Measurements from ENCODE around the gene CRIM1. TPM values are rescaled to one million over a fixed set of nuclear protein-coding genes. Genes with fewer than 3 reads are reported as not detected.
A peak's percentile ranks its signal among the peaks of the same experiment; 100 is the strongest.

Gene CRIM1
- total and polyA plus RNA-seq, 7 experiments from 2014 or later = 0.10 to 7.1 (median 0.92) TPM

DNA sequence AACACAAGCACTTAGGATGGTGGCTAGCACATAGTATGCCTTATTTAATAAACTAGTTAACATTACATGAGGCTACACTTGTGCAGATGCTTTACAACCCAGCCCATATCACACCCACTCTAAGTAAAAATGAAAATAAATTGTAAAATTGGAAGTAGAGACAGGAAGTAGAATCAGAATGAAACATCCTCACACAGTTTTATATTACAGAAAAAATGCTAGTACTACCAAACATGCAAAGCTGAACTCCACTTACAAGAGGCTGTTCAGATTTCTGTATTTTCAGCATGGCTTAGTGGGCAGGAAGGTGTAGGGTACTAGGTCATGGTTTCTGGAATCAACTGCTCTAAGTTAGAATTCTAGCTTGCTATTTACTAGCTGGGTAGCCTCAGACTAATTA is 18.2 kb upstream of the CRIM1 start:
- ChIA-PET POLR2A (no interaction called here), CTCF (no interaction called here)
- no peaks in the 10 kb centered on the region for H3K9me3 ChIP-seq (ENCODE audit: control insufficient read depth in 2 of 3, low read length in 3 of 3)
- H3K4me1 ChIP-seq (ENCODE audit: control insufficient read depth in 2 of 2, insufficient read depth in 2 of 2, low read length in 2 of 2) = no peaks in the 10 kb centered on the region
- DNase-seq (no peak), ATAC-seq (no peak)
- Mint-ChIP-seq H3K9me3 (no peaks in the 10 kb centered on the region), H3K36me3 (no peaks in the 10 kb centered on the region), H3K27ac (no peak overlapping the region), H3K4me1 (peaks cover 0 to 14% (median 6%) of the 10 kb centered on the region in 7 donors), H3K27me3 (peaks cover 0 to 7% (median 5%) of the 10 kb centered on the region in 5 donors), H3K4me3 (peak overlapping the region in 1 of 10 donors; percentile 12)
- no peak overlapping the region for H3K27ac ChIP-seq (ENCODE audit: low read depth, low read length)
- no peaks in the 10 kb centered on the region for H3K27me3 ChIP-seq (ENCODE audit: control insufficient read depth in 2 of 2, insufficient read depth in 2 of 2, low read length in 2 of 2)
- no peaks in the 10 kb centered on the region for H3K36me3 ChIP-seq (ENCODE audit: control insufficient read depth in 2 of 3, insufficient read depth in 3 of 3, low read length in 3 of 3)
- H3K4me3 ChIP-seq (ENCODE audit: low read length) = no peak overlapping the region
- intact Hi-C loops (cut with micrococcal nuclease) = no loop called here

DNA sequence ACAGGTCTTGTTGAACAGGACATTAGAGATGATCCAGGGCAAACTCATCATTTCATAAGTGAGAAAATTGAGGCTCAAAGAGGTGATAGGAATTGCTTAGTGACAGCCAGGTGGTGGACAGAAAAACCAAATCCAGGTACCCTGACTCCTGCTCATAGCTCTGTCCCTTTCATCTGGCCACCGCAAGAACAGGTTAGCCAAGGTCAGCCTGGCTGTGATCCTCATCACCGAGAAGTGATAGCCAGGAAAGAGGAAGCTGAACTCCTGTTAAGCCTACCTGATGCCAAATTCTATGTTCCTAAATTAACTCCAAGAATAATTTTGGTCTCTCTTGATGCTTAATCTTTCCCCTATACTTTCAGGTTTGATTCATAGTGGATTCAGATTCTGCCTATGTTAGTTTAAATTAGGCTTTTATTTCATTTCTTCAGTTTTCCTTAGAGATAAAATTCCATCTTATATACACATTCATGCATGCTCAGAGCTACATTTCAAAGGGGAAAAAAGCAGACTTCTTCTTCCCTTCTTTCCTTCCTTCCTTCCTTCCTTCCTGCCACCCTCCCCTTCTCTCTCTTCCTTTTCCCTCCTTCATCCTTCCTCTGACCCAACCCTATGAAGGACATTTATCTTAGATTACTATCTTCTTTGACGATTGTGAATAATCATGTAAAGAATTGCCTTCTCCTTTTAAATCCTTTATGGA is 17.3 kb upstream of the CRIM1 start:
- ChIA-PET CTCF (no interaction called here), POLR2A (no interaction called here)
- Histone ChIP-seq H3K4me3 (ENCODE audit: low read length) (no peak overlapping the region), H3K27me3 (ENCODE audit: control insufficient read depth in 2 of 2, insufficient read depth in 2 of 2, low read length in 2 of 2) (no peaks in the 10 kb centered on the region), H3K36me3 (ENCODE audit: control insufficient read depth in 2 of 3, insufficient read depth in 3 of 3, low read length in 3 of 3) (no peaks in the 10 kb centered on the region), H3K4me1 (ENCODE audit: control insufficient read depth in 2 of 2, insufficient read depth in 2 of 2, low read length in 2 of 2) (no peaks in the 10 kb centered on the region), H3K27ac (ENCODE audit: low read depth, low read length) (no peak overlapping the region), H3K9me3 (ENCODE audit: control insufficient read depth in 2 of 3, low read length in 3 of 3) (no peaks in the 10 kb centered on the region)
- no peak for DNase-seq
- Mint-ChIP-seq H3K27me3 (peaks cover 0 to 7% (median 5%) of the 10 kb centered on the region in 5 donors), H3K36me3 (no peaks in the 10 kb centered on the region), H3K27ac (no peak overlapping the region), H3K4me3 (no peak overlapping the region), H3K9me3 (no peaks in the 10 kb centered on the region), H3K4me1 (peaks cover 0 to 13% (median 5%) of the 10 kb centered on the region in 7 donors)
- intact Hi-C loops (cut with micrococcal nuclease) = no loop called here
- no peak for ATAC-seq

DNA sequence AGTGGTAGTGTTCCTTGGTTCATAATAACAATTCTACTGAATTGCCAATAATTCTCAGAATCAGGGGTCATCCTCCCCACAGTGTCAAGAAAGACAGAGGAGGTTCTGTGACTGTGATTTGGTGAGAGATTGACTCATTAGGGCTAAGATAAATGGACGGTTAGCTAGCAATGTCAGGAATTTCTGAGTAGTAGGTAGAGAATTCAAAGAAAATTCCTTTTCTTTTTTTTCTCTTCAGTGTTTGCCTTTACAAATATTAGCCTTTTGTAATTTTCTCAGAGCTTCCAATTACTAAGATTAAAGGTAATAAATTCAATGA is 16.8 kb upstream of the CRIM1 start:
- Histone ChIP-seq H3K9me3 (ENCODE audit: control insufficient read depth in 2 of 3, low read length in 3 of 3) (no peaks in the 10 kb centered on the region), H3K27me3 (ENCODE audit: control insufficient read depth in 2 of 2, insufficient read depth in 2 of 2, low read length in 2 of 2) (no peaks in the 10 kb centered on the region), H3K36me3 (ENCODE audit: control insufficient read depth in 2 of 3, insufficient read depth in 3 of 3, low read length in 3 of 3) (no peaks in the 10 kb centered on the region), H3K4me3 (ENCODE audit: low read length) (no peak overlapping the region), H3K4me1 (ENCODE audit: control insufficient read depth in 2 of 2, insufficient read depth in 2 of 2, low read length in 2 of 2) (no peaks in the 10 kb centered on the region), H3K27ac (ENCODE audit: low read depth, low read length) (no peak overlapping the region)
- H3K4me3 Mint-ChIP-seq = no peak overlapping the region
- H3K36me3 Mint-ChIP-seq = no peaks in the 10 kb centered on the region
- ATAC-seq (no peak), DNase-seq (no peak)
- H3K9me3 Mint-ChIP-seq = no peaks in the 10 kb centered on the region
- peaks cover 0 to 9% (median under 1%) of the 10 kb centered on the region in 7 donors for H3K4me1 Mint-ChIP-seq
- peaks cover 0 to 7% (median 5%) of the 10 kb centered on the region in 5 donors for H3K27me3 Mint-ChIP-seq
- ChIA-PET POLR2A (no interaction called here), CTCF (no interaction called here)
- H3K27ac Mint-ChIP-seq = no peak overlapping the region
- intact Hi-C loops (cut with micrococcal nuclease) = no loop called here

DNA sequence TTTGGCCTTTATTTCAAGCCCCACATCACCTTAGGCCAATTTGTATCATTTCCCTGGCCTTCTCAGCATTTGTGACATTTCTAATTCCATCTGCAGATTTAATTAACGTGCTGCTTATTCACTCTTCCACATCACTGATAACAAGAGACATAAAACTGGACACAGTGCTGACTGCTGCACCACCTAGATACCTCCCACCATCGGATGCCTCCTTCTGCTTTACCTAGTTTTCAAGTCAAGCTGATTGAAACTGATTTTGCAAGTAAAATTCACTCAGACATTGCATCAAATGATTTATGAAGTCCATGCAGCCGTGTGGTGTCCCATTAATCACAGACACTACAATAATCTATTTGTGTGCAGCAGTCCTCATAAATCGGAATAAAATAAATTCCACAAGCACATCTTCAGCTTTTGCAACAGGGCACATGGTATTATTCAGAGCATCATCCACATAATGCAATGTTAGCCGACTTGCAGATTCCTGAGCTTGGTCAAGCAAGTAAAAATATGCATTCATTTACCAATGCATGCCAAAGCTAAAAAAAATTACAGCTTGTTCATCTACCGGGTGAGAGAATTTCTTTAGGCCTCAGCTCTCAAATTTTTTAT is 15.9 kb upstream of the CRIM1 start:
- peaks cover 0 to 8% (median 0%) of the 10 kb centered on the region in 7 donors for H3K4me1 Mint-ChIP-seq
- intact Hi-C loops (cut with micrococcal nuclease) = no loop called here
- no peak overlapping the region for H3K4me3 Mint-ChIP-seq
- DNase-seq = no peak
- H3K9me3 Mint-ChIP-seq = no peaks in the 10 kb centered on the region
- ATAC-seq = no peak
- H3K27me3 Mint-ChIP-seq = peaks cover 0 to 10% (median 5%) of the 10 kb centered on the region in 5 donors
- Histone ChIP-seq H3K9me3 (ENCODE audit: control insufficient read depth in 2 of 3, low read length in 3 of 3) (no peaks in the 10 kb centered on the region), H3K36me3 (ENCODE audit: control insufficient read depth in 2 of 3, insufficient read depth in 3 of 3, low read length in 3 of 3) (no peaks in the 10 kb centered on the region), H3K4me1 (ENCODE audit: control insufficient read depth in 2 of 2, insufficient read depth in 2 of 2, low read length in 2 of 2) (no peaks in the 10 kb centered on the region), H3K27ac (ENCODE audit: low read depth, low read length) (no peak overlapping the region), H3K4me3 (ENCODE audit: low read length) (no peak overlapping the region), H3K27me3 (ENCODE audit: control insufficient read depth in 2 of 2, insufficient read depth in 2 of 2, low read length in 2 of 2) (no peaks in the 10 kb centered on the region)
- CTCF ChIA-PET = no interaction called here
- no peak overlapping the region for H3K27ac Mint-ChIP-seq
- POLR2A ChIA-PET = no interaction called here
- H3K36me3 Mint-ChIP-seq = no peaks in the 10 kb centered on the region

DNA sequence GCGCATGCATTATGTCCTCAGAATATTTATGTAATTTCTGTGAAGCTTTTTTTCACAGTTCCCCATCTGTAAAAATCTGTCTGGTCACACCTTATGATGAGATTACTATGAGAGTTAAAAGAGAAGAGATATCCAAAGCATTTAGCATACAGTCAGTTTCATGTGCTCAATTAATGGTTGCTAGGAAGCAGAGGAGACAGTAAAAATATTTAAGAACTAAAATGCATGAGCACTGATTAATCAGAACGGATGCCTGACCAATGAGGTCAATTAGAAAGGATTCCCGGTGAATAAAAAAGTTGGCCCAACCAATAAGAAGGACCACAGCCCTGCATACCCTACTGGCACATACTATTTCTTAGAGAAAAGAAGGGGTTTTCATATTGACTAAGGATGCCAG is 12.0 kb upstream of the CRIM1 start:
- H3K4me3 Mint-ChIP-seq = no peak overlapping the region
- H3K4me1 ChIP-seq (ENCODE audit: control insufficient read depth in 2 of 2, insufficient read depth in 2 of 2, low read length in 2 of 2) = no peaks in the 10 kb centered on the region
- CTCF ChIA-PET = no interaction called here
- ATAC-seq (no peak), DNase-seq (no peak)
- H3K36me3 Mint-ChIP-seq = no peaks in the 10 kb centered on the region
- POLR2A ChIA-PET = no interaction called here
- peaks cover 0 to 31% (median 9%) of the 10 kb centered on the region in 5 donors for H3K27me3 Mint-ChIP-seq
- H3K36me3 ChIP-seq (ENCODE audit: control insufficient read depth in 2 of 3, insufficient read depth in 3 of 3, low read length in 3 of 3) = no peaks in the 10 kb centered on the region
- H3K27me3 ChIP-seq (ENCODE audit: control insufficient read depth in 2 of 2, insufficient read depth in 2 of 2, low read length in 2 of 2) = no peaks in the 10 kb centered on the region
- H3K27ac ChIP-seq (ENCODE audit: low read depth, low read length) = no peak overlapping the region
- H3K4me1 Mint-ChIP-seq = peaks cover 0 to 2% (median 0%) of the 10 kb centered on the region in 7 donors
- intact Hi-C loops (cut with micrococcal nuclease) = no loop called here
- H3K9me3 ChIP-seq (ENCODE audit: control insufficient read depth in 2 of 3, low read length in 3 of 3) = no peaks in the 10 kb centered on the region
- H3K9me3 Mint-ChIP-seq = no peaks in the 10 kb centered on the region
- peak overlapping the region in 1 of 9 donors; percentile 46 for H3K27ac Mint-ChIP-seq
- H3K4me3 ChIP-seq (ENCODE audit: low read length) = no peak overlapping the region

DNA sequence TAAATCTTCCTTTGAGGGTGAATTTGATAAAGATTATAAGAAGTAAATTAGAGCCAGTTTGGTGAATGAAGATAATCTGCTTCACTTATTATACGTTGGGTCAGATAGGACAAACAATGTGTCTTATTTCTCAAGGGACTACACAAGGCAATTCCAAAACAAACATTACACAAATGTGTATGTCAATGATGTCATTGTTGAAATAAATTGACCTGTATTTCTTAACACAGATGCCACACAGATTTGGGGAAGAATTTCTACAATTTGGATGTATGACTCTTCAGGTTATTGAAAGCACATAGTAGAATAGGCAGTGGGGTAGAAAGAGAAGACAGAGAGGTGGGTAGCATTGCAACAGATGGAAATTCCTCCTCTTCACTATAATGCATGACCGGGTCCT is 6.9 kb upstream of the CRIM1 start:
- DNase-seq = no peak
- CTCF ChIA-PET = no interaction called here
- H3K27me3 Mint-ChIP-seq = peaks cover 0 to 57% (median 10%) of the 10 kb centered on the region in 5 donors

DNA sequence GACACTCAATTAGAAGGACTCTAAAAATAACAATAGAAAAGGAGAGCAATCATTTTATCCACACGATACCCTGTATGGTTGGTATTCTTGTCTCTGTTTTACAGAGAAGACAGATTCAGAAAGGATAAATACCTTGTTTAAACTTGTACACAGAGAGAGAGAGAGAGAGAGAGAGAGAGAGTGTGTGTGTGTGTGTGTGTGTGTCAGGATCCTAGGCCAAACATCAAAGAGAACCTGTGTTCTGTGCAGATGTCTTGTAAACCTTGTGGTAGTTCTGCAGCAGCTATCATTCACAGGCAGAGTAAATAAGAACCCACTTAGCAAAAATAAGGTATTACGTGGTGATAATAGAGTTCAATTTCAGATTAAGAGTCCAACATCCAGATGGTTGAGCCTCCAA is 4.3 kb upstream of the CRIM1 start:
- CTCF ChIA-PET = interaction anchor here (0.7 to 2.1 kb wide), 4 partner anchors 148 to 468 kb away, joined by 3 to 9 read pairs (median 4); no protein-coding TSS in a partner anchor
- Mint-ChIP-seq H3K4me1 (peaks cover 4 to 22% (median 8%) of the 10 kb centered on the region in 7 donors), H3K36me3 (no peaks in the 10 kb centered on the region), H3K27me3 (peaks cover 0 to 59% (median 11%) of the 10 kb centered on the region in 5 donors), H3K4me3 (no peak overlapping the region), H3K27ac (peak overlapping the region in 1 of 9 donors; percentile 25), H3K9me3 (no peaks in the 10 kb centered on the region)
- DNase-seq = no peak
- ATAC-seq = no peak
- Histone ChIP-seq H3K9me3 (ENCODE audit: control insufficient read depth in 2 of 3, low read length in 3 of 3) (no peaks in the 10 kb centered on the region), H3K36me3 (ENCODE audit: control insufficient read depth in 2 of 3, insufficient read depth in 3 of 3, low read length in 3 of 3) (no peaks in the 10 kb centered on the region), H3K4me3 (ENCODE audit: low read length) (no peak overlapping the region), H3K27ac (ENCODE audit: low read depth, low read length) (no peak overlapping the region), H3K4me1 (ENCODE audit: control insufficient read depth in 2 of 2, insufficient read depth in 2 of 2, low read length in 2 of 2) (no peaks in the 10 kb centered on the region), H3K27me3 (ENCODE audit: control insufficient read depth in 2 of 2, insufficient read depth in 2 of 2, low read length in 2 of 2) (no peaks in the 10 kb centered on the region)
- intact Hi-C loops (cut with micrococcal nuclease) = loop anchor here in 1 of 2 donors (5.0 kb wide), 1 partner anchor 204 kb away; no protein-coding TSS in a partner anchor
- POLR2A ChIA-PET = interaction anchor here (0.6 kb wide), 1 partner anchor 57 kb away, joined by 6 read pairs; no protein-coding TSS in a partner anchor

More for the DNA sequence above, 6.9 kb upstream of the CRIM1 start:
- no peaks in the 10 kb centered on the region for H3K36me3 Mint-ChIP-seq
- H3K4me1 Mint-ChIP-seq = peaks cover 0 to 15% (median 6%) of the 10 kb centered on the region in 7 donors
- Histone ChIP-seq H3K9me3 (ENCODE audit: control insufficient read depth in 2 of 3, low read length in 3 of 3) (no peaks in the 10 kb centered on the region), H3K4me1 (ENCODE audit: control insufficient read depth in 2 of 2, insufficient read depth in 2 of 2, low read length in 2 of 2) (no peaks in the 10 kb centered on the region), H3K27ac (ENCODE audit: low read depth, low read length) (no peak overlapping the region), H3K27me3 (ENCODE audit: control insufficient read depth in 2 of 2, insufficient read depth in 2 of 2, low read length in 2 of 2) (no peaks in the 10 kb centered on the region), H3K4me3 (ENCODE audit: low read length) (no peak overlapping the region), H3K36me3 (ENCODE audit: control insufficient read depth in 2 of 3, insufficient read depth in 3 of 3, low read length in 3 of 3) (no peaks in the 10 kb centered on the region)
- H3K9me3 Mint-ChIP-seq = no peaks in the 10 kb centered on the region
- H3K27ac Mint-ChIP-seq = no peak overlapping the region
- ATAC-seq = no peak
- intact Hi-C loops (cut with micrococcal nuclease) = no loop called here
- POLR2A ChIA-PET = no interaction called here
- no peak overlapping the region for H3K4me3 Mint-ChIP-seq

Data from naive thymus-derived CD4-positive, alpha-beta T cell (primary cell).